ENCODE results near the gene DISC1.

DNA sequence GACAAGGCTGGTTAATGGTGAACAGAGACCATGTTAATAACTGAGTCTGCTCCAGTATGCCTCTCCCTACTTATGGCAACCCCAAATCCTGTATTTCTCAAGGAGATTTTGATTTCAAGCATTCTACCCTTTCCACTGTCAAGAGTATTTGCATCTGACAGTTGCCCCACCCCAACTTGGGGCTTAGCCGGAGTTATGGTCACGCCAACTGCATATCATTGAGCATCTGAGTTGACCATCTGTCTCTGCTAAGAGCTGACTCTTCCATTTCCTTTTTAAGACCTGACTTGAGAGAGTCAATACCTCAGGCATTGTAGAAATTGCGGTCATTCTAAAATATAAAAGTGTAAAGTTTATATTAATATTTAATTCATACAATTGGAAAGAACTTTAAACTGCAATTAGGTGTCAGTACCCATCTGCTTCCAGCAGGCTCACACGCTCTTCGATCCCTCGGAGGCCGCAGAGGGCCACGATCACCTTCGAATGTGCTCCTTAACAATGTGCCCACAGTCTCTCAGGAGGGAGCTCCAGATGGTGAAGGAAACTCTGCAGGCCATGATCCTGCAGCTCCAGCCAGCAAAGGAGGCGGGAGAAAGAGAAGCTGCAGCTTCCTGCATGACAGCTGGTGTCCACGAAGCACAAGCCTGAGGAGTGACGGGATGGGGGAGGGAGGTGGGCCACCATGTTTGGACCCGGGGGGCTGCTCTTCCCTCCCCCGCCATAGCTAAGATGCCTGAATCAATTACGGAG is 409.8 kb downstream of the DISC1 start:
- TF ChIP-seq FOXK2 (IDR thresholded peaks at IDR 0.05): no peak
- TF ChIP-seq SUZ12 (IDR thresholded peaks at IDR 0.05): no peak
- no peak for TF ChIP-seq SP1 (IDR thresholded peaks at IDR 0.05)
- TF ChIP-seq HDGF (IDR thresholded peaks at IDR 0.05; ENCODE audit: borderline replicate concordance): no peak
- TF ChIP-seq FOXM1 (IDR thresholded peaks at IDR 0.05; ENCODE audit: borderline replicate concordance): no peak
